ENCODE measurements around the gene FARP2. TPM values are rescaled to one million over a fixed set of nuclear protein-coding genes. Genes with fewer than 3 reads are reported as not detected.

Gene FARP2
- total RNA-seq, 1 experiment from 2014 or later = 37.2 TPM

- Mint-ChIP-seq H3K9me3 (ENCODE audit: unreplicated experiment) (no peaks in the 10 kb centered on the region), H3K27ac (ENCODE audit: unreplicated experiment) (no peak overlapping the region), H3K36me3 (ENCODE audit: insufficient read depth, unreplicated experiment) (peaks cover 33% of the 10 kb centered on the region), H3K4me1 (ENCODE audit: low read depth, unreplicated experiment) (no peaks in the 10 kb centered on the region), H3K4me3 (ENCODE audit: unreplicated experiment) (no peak overlapping the region), H3K27me3 (ENCODE audit: insufficient read depth, unreplicated experiment) (no peaks in the 10 kb centered on the region)
- no peaks in the 10 kb centered on the region; the same call in 1 of the 2 replicates for H3K36me3 ChIP-seq (ENCODE audit: control insufficient read depth, insufficient read depth, low read length)
- H3K4me1 ChIP-seq = no peaks in the 10 kb centered on the region
- no peak for TF ChIP-seq CTCF (IDR thresholded peaks at IDR 0.05; ENCODE audit: insufficient read depth in 1 of 2, low read depth in 1 of 2, low read length in 1 of 2, severe bottlenecking in 1 of 2, unreplicated experiment in 1 of 2)
- no peaks in the 10 kb centered on the region for H3K27me3 ChIP-seq (replicated peaks; ENCODE audit: control insufficient read depth, insufficient read depth, low read length)
- POLR2A ChIA-PET = no interaction called here
- intact Hi-C loops (cut with micrococcal nuclease; ENCODE audit: unreplicated experiment) = no loop called here
- no peak for DNase-seq
- H3K4me3 ChIP-seq (ENCODE audit: low read depth, low read length) = no peak overlapping the region
- no TSS peak for BruUV-seq (replicated peaks)
- CTCF ChIA-PET = no interaction called here
- H3K9me3 ChIP-seq = no peaks in the 10 kb centered on the region
Observed at GRCh38 chr2:241500431-241500975, 144.4 kb downstream of the FARP2 start.

- no peaks in the 10 kb centered on the region for H3K9me3 ChIP-seq
- no peak for TF ChIP-seq CTCF (IDR thresholded peaks at IDR 0.05; ENCODE audit: insufficient read depth in 1 of 2, low read depth in 1 of 2, low read length in 1 of 2, severe bottlenecking in 1 of 2, unreplicated experiment in 1 of 2)
- Mint-ChIP-seq H3K27ac (ENCODE audit: unreplicated experiment) (no peak overlapping the region), H3K4me3 (ENCODE audit: unreplicated experiment) (no peak overlapping the region), H3K27me3 (ENCODE audit: insufficient read depth, unreplicated experiment) (no peaks in the 10 kb centered on the region), H3K9me3 (ENCODE audit: unreplicated experiment) (no peaks in the 10 kb centered on the region), H3K36me3 (ENCODE audit: insufficient read depth, unreplicated experiment) (peaks cover 33% of the 10 kb centered on the region), H3K4me1 (ENCODE audit: low read depth, unreplicated experiment) (no peaks in the 10 kb centered on the region)
- H3K4me3 ChIP-seq (ENCODE audit: low read depth, low read length) = no peak overlapping the region
- no peaks in the 10 kb centered on the region for H3K4me1 ChIP-seq
- CTCF ChIA-PET = no interaction called here
- H3K36me3 ChIP-seq (ENCODE audit: control insufficient read depth, insufficient read depth, low read length) = no peaks in the 10 kb centered on the region; the same call in 1 of the 2 replicates
- no TSS peak for BruUV-seq (replicated peaks)
- intact Hi-C loops (cut with micrococcal nuclease; ENCODE audit: unreplicated experiment) = no loop called here
- no peaks in the 10 kb centered on the region for H3K27me3 ChIP-seq (replicated peaks; ENCODE audit: control insufficient read depth, insufficient read depth, low read length)
- POLR2A ChIA-PET = no interaction called here
- no peak for DNase-seq
Observed at GRCh38 chr2:241501099-241501541, 145.0 kb downstream of the FARP2 start.

GRCh38 chr2:241501551-241501950, 145.5 kb downstream of the FARP2 start:
- Mint-ChIP-seq H3K27ac (ENCODE audit: unreplicated experiment) (no peak overlapping the region), H3K4me3 (ENCODE audit: unreplicated experiment) (no peak overlapping the region), H3K4me1 (ENCODE audit: low read depth, unreplicated experiment) (no peaks in the 10 kb centered on the region), H3K27me3 (ENCODE audit: insufficient read depth, unreplicated experiment) (no peaks in the 10 kb centered on the region), H3K36me3 (ENCODE audit: insufficient read depth, unreplicated experiment) (peaks cover 31% of the 10 kb centered on the region), H3K9me3 (ENCODE audit: unreplicated experiment) (no peaks in the 10 kb centered on the region)
- Histone ChIP-seq H3K9me3 (no peaks in the 10 kb centered on the region), H3K27me3 (replicated peaks; ENCODE audit: control insufficient read depth, insufficient read depth, low read length) (no peaks in the 10 kb centered on the region), H3K4me3 (ENCODE audit: low read depth, low read length) (no peak overlapping the region), H3K36me3 (ENCODE audit: control insufficient read depth, insufficient read depth, low read length) (no peaks in the 10 kb centered on the region; the same call in 1 of the 2 replicates), H3K4me1 (no peaks in the 10 kb centered on the region)
- ChIA-PET CTCF (no interaction called here), POLR2A (no interaction called here)
- TF ChIP-seq CTCF (IDR thresholded peaks at IDR 0.05; ENCODE audit: insufficient read depth in 1 of 2, low read depth in 1 of 2, low read length in 1 of 2, severe bottlenecking in 1 of 2, unreplicated experiment in 1 of 2) = no peak
- DNase-seq = no peak
- intact Hi-C loops (cut with micrococcal nuclease; ENCODE audit: unreplicated experiment) = no loop called here
- BruUV-seq (replicated peaks) = no TSS peak

All from Caco-2 (cell line).